Measurements from ENCODE around the gene CARD19.

The CARD19 gene

DNA sequence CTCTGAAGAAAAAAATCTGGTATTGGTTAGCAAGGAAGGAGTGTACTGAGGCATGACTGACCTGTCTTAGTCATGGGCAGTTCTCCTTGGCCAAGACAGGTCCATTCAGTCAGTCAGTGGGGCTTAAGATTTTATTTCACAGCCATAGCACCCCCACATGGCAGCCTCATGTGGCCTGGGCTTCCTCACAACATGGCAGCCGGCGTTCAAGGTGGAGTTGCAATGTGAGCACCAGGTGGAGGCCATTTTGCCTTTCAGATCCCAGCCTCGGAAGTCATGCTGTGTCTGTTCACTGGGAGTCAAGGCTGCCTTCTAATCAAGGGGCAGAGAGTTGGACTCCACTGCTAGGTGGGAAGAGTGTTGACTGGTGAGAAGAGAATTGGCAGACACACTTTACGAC is 10.3 kb upstream of the CARD19 start:
- no peak overlapping the region for H3K4me3 ChIP-seq (ENCODE audit: low read length)
- DNase-seq (ENCODE audit: low read depth, low spot score), result no peak

DNA sequence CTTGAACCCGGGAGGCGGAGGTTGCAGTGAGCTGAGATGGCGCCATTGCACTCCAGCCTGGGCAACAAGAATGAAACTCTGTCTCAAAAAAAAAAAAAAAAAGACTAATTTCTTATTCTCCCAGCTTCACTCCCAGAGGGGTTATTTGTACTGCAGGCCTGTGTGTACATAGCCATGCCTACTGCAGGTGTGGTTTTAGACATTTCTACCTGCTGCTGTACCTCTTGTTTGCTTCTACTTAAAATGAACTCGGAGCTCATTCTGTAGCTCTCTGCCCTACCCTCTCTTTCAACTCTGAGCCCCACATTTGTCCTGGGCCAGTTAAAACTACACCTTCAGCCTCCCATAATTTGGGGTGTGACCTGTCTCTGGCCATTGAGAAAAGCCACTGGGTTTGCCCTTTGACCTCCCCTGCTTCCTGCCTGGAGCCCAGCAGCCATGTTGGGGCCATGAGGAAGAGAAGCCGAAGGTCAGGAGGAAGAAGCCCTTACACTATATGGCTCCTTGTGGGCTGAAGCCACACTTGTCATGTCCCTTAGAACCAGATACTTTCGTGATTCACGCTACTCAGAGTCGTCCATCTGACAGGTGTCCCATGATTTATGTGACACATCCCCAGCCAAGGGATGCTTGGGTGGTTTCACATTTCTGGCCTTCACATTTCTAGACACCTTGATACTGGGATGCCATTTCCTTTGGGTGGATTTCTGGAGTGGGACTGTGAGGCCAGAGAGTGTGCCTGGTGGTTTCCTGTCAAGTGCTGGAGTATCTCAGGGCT is 9.4 kb upstream of the CARD19 start:
- no peak for DNase-seq (ENCODE audit: low read depth, low spot score)
- H3K4me3 ChIP-seq (ENCODE audit: low read length), result no peak overlapping the region

DNA sequence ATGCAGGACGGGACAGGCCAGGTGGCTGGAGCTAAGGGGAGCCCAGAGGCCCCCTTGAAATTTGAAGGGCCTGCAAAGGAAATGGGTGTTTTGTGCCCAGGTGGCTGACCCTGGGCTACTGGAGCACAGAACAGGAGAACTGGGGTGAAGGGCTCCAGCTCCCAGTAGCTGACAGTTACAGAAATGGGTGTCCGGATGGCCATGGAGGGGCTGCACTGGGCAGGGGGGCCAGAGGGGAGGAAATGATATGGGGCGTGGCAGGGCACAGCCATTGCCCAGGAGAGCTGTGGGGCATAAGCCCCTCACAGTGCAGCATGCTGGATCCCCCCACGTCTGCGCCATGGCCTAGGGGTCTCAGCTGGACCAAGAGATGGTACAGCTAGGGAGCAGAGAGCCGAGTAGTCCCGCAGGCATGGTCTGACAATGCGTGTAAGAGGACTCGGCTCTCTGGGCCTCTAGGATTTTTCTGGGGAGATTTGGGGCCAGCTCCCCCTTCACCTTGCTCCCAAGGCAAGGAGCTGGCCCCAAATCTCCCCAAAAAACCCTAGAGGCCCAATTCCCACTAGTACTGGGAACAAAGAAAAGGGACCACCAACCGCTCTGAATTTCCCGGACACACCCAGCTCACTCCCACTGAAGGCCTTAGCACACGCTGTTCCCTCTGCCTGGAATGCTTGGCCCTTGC is 7.9 kb upstream of the CARD19 start:
- no peak for DNase-seq (ENCODE audit: low read depth, low spot score)
- H3K4me3 ChIP-seq (ENCODE audit: low read length), result no peak overlapping the region

DNA sequence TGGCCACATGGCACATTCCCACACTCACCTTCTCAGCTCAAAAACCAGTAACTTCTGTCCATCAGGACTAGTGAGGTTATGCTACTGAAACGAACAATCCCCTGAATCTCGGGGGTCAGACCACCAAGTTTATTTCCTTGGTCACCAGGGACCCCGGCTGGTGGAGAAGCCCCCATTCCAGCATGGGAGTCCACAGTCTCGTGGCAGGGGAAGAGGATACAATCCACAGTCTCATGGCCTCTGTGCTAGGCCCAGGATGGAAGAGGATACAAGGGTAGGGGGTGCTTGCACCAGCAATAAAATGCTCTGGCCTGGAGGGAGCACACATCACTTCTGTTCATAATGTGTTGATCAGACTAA is 7.4 kb upstream of the CARD19 start:
- H3K4me3 ChIP-seq (ENCODE audit: low read length), result no peak overlapping the region
- DNase-seq (ENCODE audit: low read depth, low spot score), result no peak

DNA sequence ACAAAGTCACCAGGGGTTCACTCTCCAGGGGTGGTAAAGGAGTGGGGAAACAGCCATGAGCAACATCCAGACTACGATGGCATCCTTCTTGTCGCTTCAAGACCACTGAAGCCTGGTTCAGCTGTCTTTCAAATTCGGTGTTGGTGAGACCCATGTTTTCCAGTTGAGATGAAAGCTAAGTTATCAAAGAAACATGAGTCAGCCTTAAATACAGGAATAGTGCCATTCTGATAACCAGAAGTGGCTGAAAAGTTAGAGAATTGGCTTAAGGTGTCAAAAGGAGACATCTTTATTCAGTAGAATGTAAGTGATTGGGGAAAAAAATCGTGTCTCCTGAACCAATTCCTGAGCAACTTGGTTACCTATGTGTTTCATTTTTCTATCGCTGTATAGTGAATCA is 7.0 kb upstream of the CARD19 start:
- DNase-seq (ENCODE audit: low read depth, low spot score), result no peak
- no peak overlapping the region for H3K4me3 ChIP-seq (ENCODE audit: low read length)

DNA sequence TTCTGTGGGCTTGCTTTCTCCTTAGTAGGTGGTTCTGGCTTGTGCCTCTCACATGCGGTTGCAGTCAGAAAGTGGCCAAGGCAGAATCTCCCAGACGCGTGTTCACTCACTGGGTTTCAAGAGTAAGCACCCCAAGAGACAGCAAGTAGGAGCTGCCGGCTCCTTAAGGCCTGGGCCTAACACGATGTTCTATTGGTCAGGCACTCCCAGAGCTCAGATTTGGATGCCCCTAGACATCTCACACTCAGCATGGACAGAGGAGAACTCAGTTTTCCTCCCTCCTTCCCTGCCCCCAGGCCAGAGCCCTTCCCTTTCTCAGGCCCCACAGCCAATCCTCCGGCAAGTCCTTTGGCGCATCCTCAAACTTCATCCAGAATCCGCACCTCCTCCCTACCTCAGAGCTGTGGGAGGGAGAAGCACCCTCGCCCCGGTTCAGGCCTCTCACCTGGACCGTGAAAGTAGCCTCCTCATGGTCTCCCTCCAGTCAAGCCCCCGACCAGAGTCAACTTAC is 6.5 kb upstream of the CARD19 start:
- H3K4me3 ChIP-seq (ENCODE audit: low read length), result no peak overlapping the region
- no peak for DNase-seq (ENCODE audit: low read depth, low spot score)

DNA sequence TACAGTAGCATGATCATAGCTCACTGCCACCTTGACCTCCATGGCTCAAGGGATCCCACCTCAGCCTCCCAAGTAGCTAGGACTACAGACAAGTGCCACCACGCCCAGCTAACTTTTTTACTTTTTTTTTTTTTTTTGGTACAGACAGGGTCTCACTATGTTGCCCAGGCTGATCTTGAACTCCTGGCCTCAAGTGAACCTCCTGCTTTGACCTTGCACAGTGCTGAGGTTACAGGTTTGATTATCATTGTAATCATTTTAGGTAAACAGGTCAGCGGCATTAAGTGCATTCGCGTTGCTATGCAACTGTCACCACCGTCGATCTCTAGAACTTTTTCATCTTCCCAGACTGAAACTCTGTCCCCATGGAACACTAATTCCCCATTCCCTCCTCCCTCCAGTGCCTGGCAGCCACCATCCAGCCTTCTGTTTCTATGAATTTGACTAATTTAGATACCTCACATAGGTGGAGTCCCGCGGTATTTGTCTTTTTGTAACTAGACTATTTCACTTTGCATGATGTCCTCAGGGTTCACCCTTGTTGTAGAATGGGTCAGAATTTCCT is 5.8 kb upstream of the CARD19 start:
- no peak for DNase-seq (ENCODE audit: low read depth, low spot score)
- no peak overlapping the region for H3K4me3 ChIP-seq (ENCODE audit: low read length)

DNA sequence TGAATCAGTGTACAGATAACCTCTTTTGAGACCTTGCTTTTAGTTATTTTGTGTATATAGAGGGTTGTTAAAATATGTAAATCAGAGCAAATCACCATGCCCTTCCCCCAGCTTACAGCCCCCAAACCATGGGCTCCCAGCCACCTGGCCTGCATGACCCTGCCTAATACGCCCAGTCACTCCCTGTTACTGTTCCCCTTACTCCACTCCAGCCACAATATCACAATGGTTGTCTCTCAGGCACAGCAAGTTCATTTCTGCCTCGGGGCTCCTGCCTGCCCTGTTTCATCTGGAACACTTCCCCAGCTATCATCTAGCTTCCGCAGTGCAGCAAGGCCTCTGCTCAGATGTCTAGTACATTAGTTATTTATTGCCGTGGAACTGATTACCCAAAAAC is 5.0 kb upstream of the CARD19 start:
- H3K4me3 ChIP-seq (ENCODE audit: low read length), result no peak overlapping the region
- no peak for DNase-seq (ENCODE audit: low read depth, low spot score)

DNA sequence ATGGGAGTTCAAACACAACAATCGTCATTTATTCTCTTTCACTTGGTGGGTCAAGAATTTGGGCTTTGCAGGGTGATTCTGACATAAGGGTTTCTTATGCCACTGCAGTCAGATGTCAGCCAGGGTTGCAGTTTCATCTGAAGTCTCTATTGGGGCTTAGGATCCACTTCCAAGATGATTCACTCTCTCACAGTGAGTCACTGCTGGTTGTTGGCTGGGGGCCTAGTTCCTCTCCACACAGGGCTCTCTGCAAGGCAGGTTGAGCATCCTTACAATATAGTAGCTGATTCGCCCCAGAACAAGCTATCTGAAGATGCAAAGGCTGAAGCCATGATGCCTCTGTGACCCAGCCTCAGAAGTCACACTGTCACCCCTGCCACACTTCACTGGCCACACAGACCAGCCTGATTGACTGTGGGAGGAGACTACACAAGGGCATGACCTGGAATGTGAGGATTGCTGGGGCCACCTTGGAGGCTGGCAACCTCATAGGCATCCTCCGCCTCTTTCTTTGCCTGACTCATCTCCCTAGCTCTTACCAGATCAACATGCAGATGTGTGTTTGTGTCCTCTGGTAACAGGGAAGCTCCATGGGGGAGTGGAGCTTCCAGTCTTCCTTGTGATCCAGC is 4.5 kb upstream of the CARD19 start:
- no peak for DNase-seq (ENCODE audit: low read depth, low spot score)
- H3K4me3 ChIP-seq (ENCODE audit: low read length), result no peak overlapping the region

DNA sequence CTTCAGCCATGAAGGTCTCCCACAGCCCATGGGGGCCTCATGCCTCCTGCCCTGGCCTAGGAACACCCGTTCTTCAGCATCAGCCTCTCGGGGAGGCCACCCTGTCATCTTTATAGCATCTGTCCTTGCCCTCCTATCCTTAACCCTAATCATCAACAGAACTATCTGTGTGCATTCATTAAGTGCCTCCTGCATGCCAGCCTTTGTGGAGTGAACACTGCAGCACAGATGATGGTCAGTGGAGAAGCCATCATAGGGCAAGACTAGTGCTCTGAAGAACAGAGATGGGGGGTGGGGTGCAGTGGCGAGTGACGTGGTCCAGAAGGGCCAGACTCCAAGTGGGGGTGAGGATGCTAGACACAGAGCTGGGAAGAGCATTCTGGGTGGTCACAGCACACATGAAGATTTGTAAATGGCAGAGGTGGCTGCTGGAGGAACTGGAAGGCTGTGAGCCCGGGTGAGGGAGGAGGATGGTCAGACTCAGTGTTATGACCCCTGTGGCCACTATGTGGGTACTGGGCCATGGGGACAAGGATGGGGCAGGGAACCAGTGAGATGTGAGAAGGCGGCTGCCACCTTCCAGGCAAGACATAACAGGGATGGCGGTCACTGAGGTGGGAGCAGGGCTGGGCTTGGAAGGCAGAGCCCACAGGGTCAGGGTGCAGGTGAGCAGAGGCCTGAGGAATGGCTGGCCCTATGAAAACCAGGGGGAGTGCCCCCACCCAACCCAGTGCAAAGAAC is 3.6 kb upstream of the CARD19 start:
- H3K4me3 ChIP-seq (ENCODE audit: low read length), result no peak overlapping the region
- no peak for DNase-seq (ENCODE audit: low read depth, low spot score)

DNA sequence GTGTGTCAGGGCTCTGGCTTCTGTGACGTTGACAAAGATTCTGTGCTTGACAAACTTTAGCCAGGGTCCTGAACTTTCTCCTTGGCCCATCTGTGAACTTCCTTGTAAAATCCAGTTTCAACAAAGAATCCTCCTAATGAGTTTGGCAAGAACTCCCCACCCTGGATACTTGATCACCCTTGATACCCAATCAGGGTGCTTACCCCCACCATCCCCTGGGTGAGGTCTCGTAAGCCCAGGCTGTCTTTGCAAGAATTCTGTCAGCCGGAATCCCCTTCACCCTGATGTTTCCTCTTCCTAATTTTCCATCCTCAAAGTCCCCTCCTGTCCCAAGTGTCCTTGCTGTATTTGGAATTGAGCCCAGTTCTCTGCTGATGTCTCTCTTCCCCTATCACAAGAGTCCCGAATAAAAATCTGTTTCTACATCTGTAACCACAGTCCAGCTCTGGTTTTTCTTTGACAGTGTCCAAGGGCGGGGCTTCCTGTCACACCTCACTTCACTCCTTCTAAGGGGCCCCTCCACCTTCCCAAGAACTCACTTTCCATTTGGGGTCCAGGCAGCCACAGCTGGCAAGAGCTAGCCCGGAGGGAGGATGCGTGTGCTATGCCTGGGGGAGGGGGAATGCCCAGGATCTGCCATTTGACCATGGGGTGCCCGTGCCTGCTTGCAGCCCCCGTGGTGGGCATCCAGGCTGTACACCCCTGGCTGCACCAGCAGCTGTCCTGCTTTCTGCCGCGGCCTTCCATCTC is 2.7 kb upstream of the CARD19 start:
- no peak overlapping the region for H3K4me3 ChIP-seq (ENCODE audit: low read length)
- no peak for DNase-seq (ENCODE audit: low read depth, low spot score)

DNA sequence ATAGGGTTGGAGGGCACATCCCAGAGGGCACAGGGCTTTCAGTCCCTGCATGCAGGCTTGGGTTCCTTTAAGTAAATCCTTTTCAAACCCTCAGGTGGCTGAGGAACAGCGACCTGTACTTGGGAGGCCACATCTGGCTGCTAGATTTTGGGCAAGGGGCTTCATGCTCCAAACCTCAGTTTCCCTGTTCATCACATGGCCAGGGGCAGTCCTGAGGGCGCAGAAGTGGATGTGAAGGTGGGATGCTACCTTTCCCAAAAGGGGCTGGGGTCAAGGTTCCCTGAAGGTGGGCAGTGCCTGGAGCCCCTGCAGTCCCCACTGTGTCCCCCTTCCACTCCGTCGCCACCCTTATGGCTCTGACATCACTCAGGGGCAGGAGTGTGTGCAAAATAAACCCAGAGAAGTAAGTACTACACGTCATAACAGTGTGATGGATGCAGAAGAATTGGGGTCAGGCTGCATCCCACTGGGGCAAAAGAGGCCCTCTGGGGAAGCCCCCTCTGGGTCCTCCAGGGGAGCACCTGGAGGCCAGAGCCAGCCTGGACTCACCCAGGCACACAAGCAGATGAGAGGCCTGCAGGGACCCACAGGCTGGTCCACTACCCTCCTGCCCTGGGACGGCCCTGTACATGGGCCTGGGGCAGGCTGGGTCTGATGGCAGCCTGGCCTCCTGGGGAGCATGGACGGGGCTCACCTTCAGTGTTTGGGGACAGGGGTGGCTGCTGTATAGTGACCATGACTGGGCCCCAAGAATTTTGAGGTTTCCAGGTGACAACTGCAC is 1.9 kb upstream of the CARD19 start:
- no peak for DNase-seq (ENCODE audit: low read depth, low spot score)
- H3K4me3 ChIP-seq (ENCODE audit: low read length), result no peak overlapping the region

DNA sequence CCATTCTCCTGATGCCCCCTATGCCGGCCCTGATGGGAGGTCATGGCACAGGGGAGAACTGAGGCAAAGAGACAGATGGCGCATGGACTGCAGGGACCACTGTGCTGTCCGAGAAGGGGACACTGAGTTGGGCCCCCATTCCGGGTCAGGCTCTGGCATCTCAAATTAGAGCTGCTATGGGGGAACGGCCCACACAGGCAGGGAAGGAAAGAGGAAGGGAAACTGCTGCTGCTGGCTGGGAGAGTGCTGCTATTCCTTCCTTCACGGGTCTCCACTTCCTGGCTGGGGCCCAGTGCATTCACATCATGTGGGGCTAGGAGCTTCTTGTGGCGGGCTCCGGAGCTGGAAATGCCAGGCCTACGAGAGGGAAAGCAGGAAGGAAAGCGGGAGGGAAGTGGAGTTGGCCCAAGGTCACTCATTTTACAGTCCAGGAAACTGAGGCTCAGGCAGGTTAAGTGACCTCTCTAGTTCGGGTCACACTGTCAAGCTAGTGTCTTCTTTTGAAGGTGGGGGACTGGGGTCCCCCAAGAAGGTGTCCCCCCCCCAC is 1.3 kb upstream of the CARD19 start:
- DNase-seq (ENCODE audit: low read depth, low spot score), result no peak

DNA sequence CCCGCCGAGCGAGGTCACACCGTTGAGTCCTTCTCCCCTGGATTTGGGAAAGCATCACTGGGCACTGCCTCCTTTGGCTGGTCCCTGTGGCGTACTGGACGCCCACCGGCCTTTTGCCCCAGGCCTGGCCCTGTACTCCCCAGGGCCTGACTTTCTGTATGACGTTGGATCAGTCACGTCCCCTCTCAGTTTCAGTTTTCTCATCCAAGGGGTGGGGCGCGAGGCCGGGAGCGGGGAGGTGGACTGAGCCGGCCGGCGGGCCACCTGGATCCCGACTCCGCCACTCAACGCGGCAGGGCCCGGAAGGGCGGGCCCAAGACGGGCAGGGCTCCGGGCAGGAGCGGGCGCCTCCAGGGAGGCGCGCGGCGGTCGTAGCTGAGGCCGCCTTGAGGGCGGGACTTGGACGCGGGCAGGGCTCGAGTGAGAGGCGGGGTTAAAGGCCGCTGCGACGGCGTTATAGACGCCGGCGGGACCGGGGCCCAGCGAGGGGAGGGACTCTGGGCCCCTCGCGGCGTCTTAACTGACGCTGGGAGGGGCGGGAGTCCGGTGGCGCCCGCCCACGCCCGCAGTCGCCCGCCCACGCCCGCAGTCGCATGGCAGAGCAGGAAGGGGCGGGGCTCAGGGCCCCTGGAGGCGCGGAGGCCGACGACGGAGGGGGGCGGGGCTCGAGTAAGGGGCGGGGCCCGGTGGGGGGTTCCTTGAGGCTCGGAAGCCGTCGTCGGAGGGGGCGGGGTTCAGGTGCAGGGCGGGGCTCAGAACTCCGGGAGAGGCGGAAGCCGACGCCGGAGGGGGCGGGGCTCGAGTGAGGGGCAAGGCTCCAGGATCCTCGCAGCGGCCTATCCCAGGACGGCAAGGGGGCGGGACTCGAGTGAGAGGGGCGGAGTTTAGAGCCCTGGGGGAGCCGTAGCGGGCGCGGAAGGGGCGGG is 549 bp upstream of the CARD19 start:
- DNase-seq (ENCODE audit: low read depth, low spot score), result peak; percentile 95
- peak overlapping the region; percentile 74 for H3K4me3 ChIP-seq (ENCODE audit: low read length)

More for the DNA sequence above, 1.3 kb upstream of the CARD19 start:
- peak overlapping the region; percentile 74 for H3K4me3 ChIP-seq (ENCODE audit: low read length)

DNA sequence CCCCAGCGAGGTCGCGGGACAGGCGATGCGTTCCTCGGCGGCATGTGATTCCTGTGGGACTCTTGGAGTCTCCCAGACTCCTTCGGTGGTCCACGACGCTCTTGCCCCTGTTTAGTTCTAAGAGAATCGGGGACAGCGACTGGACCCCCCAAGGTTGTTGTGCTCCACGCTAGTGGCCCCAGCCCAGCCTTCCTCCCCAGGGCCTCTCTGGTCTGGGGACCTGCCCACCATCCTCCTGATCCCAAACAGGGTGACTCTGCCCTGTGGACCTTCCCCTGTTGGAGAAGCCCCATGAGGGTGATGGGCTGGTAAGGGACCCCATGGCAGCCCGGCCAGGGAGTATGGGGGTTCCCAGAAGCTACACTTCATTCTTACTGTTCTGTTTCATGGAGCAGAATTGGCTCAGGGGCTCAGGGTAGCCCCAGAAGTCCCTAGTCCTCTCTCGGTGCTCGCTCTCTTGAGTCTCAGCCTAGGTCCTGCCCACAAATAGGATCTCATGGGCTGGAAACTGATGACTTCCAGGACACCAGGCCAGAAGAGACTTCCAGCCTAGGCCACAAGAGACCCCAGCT is 880 bp downstream of the CARD19 start:
- H3K4me3 ChIP-seq (ENCODE audit: low read length), result peak overlapping the region; percentile 63
- no peak for DNase-seq (ENCODE audit: low read depth, low spot score)

DNA sequence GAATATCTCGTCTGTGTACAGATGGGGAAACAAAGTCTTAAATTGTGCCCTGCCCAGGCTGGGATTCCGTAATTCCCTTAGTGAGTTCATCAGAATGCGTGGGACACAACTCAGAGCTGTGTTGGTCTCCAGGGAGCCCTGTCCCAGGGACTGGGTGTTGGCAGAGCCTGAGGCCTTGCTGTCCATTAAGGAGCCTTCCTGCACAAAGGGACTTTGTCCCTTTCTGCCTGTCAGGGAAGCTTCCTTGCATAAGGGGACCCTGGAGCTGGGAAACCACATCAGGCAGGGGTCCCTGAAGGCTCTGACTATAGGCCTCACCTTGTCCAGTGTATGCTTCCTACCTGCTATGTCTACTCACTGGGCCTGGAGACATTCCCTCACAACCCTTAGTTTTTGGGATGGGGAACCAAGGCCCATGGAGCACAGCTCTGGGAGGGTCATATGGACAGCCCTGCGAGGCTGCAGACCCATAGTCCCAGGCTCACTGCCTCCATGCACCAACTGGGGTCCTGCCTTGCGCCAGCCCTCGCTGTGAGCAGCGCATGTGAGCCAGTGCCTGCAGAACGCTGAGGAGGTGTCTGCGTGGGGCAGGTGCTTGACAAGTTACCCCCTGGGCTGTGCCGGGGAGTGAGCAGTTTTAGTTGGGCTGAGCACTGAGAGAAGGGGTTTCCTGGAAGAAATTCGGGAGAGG is 1.6 kb downstream of the CARD19 start:
- DNase-seq (ENCODE audit: low read depth, low spot score), result no peak
- H3K4me3 ChIP-seq (ENCODE audit: low read length), result no peak overlapping the region
